DND-41 (cell line): Measurements from ENCODE around the gene ITGB5.

Experiments used
- ATAC-seq: fragments of 200-7000 bp; cut with Tn5 transposase; 3 replicates; pipeline ENCODE4 v1.9.1; 2021; ENCODE audit warnings: low read depth; ENCODE audit not compliant: insufficient read depth
- DNase-seq: peaks from one replicate; pipeline ENCODE4 v3.0.0-alpha.2; 2020
- H2AFZ ChIP-seq: 2 replicates; pipeline ENCODE4 v1.6.0; 2012; ENCODE audit warnings: low read depth, low read length
- H3K27ac ChIP-seq: 2 replicates; pipeline ENCODE4 v1.5.1; 2012; ENCODE audit warnings: low read length, inconsistent platforms
- H3K27me3 ChIP-seq: fragments of 200-600 bp; sonication (generic); 2 replicates; pipeline ENCODE4 v1.6.0; 2012; ENCODE audit warnings: low read length, mild to moderate bottlenecking, inconsistent platforms; ENCODE audit not compliant: insufficient read depth, poor library complexity
- H3K36me3 ChIP-seq: 2 replicates; pipeline ENCODE4 v1.5.1; 2012; ENCODE audit warnings: low read length, inconsistent platforms; ENCODE audit not compliant: insufficient read depth
- H3K4me1 ChIP-seq: 2 replicates; pipeline ENCODE4 v1.5.1; 2012; ENCODE audit warnings: mild to moderate bottlenecking, low read length; ENCODE audit not compliant: insufficient read depth
- H3K4me2 ChIP-seq: 2 replicates; pipeline ENCODE4 v1.6.0; 2012; ENCODE audit warnings: mild to moderate bottlenecking, moderate library complexity, low read length, inconsistent platforms; ENCODE audit not compliant: insufficient read depth
- H3K4me3 ChIP-seq, 2 experiments: fragments of 200-600 bp in 1 of 2; shearing (Covaris generic) in 1 of 2; 2 replicates each; pipeline ENCODE4 v1.5.1; 2012 to 2016; ENCODE audit warnings: inconsistent platforms in 2 of 2, low read length in 2 of 2, mild to moderate bottlenecking in 2 of 2, low read depth in 1 of 2, moderate library complexity in 1 of 2
- H3K79me2 ChIP-seq: 2 replicates; pipeline ENCODE4 v1.6.0; 2012; ENCODE audit warnings: low read length, inconsistent platforms; ENCODE audit not compliant: insufficient read depth
- H3K9ac ChIP-seq: 2 replicates; pipeline ENCODE4 v1.6.0; 2012; ENCODE audit warnings: low read depth, mild to moderate bottlenecking, inconsistent platforms, low read length, moderate library complexity
- H3K9me3 ChIP-seq: 2 replicates; pipeline ENCODE4 v1.5.1; 2012; ENCODE audit warnings: low read length, moderate library complexity, mild to moderate bottlenecking, inconsistent platforms; ENCODE audit not compliant: insufficient read depth, severe bottlenecking
- H4K20me1 ChIP-seq: 2 replicates; pipeline ENCODE4 v1.6.0; 2012; ENCODE audit warnings: low read length; ENCODE audit not compliant: insufficient read depth
- CTCF ChIP-seq: IDR thresholded peaks from 2 replicates; pipeline ENCODE4 v1.5.1; 2012; ENCODE audit warnings: borderline replicate concordance, low read length, moderate library complexity, mild to moderate bottlenecking; ENCODE audit not compliant: poor library complexity, severe bottlenecking; ENCODE audit errors: extremely low read depth
- EZH2 ChIP-seq: IDR thresholded peaks from 3 replicates; pipeline ENCODE4 v1.6.1; 2012; ENCODE audit warnings: borderline replicate concordance, low read depth, mild to moderate bottlenecking, moderate library complexity, low read length, inconsistent platforms; ENCODE audit not compliant: severe bottlenecking

The ITGB5 gene

GRCh38 chr3:124854009-124854408 is 33.2 kb downstream of the ITGB5 start:
- DNase-seq (no peak), ATAC-seq (no peak)
- Histone ChIP-seq H3K4me1 (no peaks in the 10 kb centered on the region), H3K27ac (no peak overlapping the region), H4K20me1 (no peaks in the 10 kb centered on the region), H3K36me3 (no peaks in the 10 kb centered on the region), H3K9ac (no peak overlapping the region), H3K4me3 (no peak overlapping the region), H3K79me2 (no peaks in the 10 kb centered on the region), H3K9me3 (no peaks in the 10 kb centered on the region), H3K27me3 (peaks cover 7% of the 10 kb centered on the region), H2AFZ (no peak overlapping the region), H3K4me2 (no peak overlapping the region)
- TF ChIP-seq CTCF (no peak), EZH2 (no peak)

- no peaks in the 10 kb centered on the region for H3K9me3 ChIP-seq
- no peak overlapping the region for H3K4me2 ChIP-seq
- H3K4me3 ChIP-seq = no peak overlapping the region
- no peaks in the 10 kb centered on the region for H3K4me1 ChIP-seq
- no peak overlapping the region for H3K9ac ChIP-seq
- no peak overlapping the region for H2AFZ ChIP-seq
- no peaks in the 10 kb centered on the region for H3K36me3 ChIP-seq
- ATAC-seq = no peak
- H4K20me1 ChIP-seq = no peaks in the 10 kb centered on the region
- peaks cover 7% of the 10 kb centered on the region for H3K27me3 ChIP-seq
- DNase-seq = no peak
- H3K27ac ChIP-seq = no peak overlapping the region
- TF ChIP-seq CTCF = no peak
- TF ChIP-seq EZH2 = no peak
- H3K79me2 ChIP-seq = no peaks in the 10 kb centered on the region
Observed at GRCh38 chr3:124853446-124853845, 33.7 kb downstream of the ITGB5 start.

- Histone ChIP-seq H4K20me1 (no peaks in the 10 kb centered on the region), H3K27me3 (peaks cover 7% of the 10 kb centered on the region), H3K9ac (no peak overlapping the region), H3K4me1 (no peaks in the 10 kb centered on the region), H3K4me2 (no peak overlapping the region), H3K36me3 (no peaks in the 10 kb centered on the region), H3K27ac (no peak overlapping the region), H2AFZ (no peak overlapping the region), H3K9me3 (no peaks in the 10 kb centered on the region), H3K4me3 (no peak overlapping the region), H3K79me2 (no peaks in the 10 kb centered on the region)
- TF ChIP-seq CTCF = no peak
- TF ChIP-seq EZH2 = no peak
- DNase-seq (no peak), ATAC-seq (no peak)
Observed at GRCh38 chr3:124851905-124852304, 35.3 kb downstream of the ITGB5 start.

GRCh38 chr3:124851136-124851535 is 36.0 kb downstream of the ITGB5 start:
- no peaks in the 10 kb centered on the region for H3K9me3 ChIP-seq
- H3K27me3 ChIP-seq = peaks cover 4% of the 10 kb centered on the region
- H3K4me1 ChIP-seq = no peaks in the 10 kb centered on the region
- no peak overlapping the region for H3K4me2 ChIP-seq
- no peaks in the 10 kb centered on the region for H3K79me2 ChIP-seq
- DNase-seq (no peak), ATAC-seq (no peak)
- H3K36me3 ChIP-seq = no peaks in the 10 kb centered on the region
- H3K4me3 ChIP-seq = no peak overlapping the region
- TF ChIP-seq CTCF = no peak
- no peak for TF ChIP-seq EZH2
- no peak overlapping the region for H3K9ac ChIP-seq
- no peak overlapping the region for H2AFZ ChIP-seq
- no peaks in the 10 kb centered on the region for H4K20me1 ChIP-seq
- H3K27ac ChIP-seq = no peak overlapping the region
